HG02798 (cell line): Measurements from ENCODE around the gene LTA4H.

ENCODE experiments used
- ATAC-seq: cut with Tn5 transposase; IDR thresholded peaks from one replicate; pipeline ENCODE4 v1.9.1; 2021; ENCODE audit warnings: mild to moderate bottlenecking; ENCODE audit not compliant: unreplicated experiment, poor library complexity

Gene LTA4H

GRCh38 chr12:95966287-95966870 is 69.0 kb downstream of the LTA4H start:
- ATAC-seq, result no peak

GRCh38 chr12:95963096-95963495 is 72.3 kb downstream of the LTA4H start:
- ATAC-seq, result no peak

- no peak for ATAC-seq
Observed at GRCh38 chr12:95962222-95962621, 73.2 kb downstream of the LTA4H start.

- no peak for ATAC-seq
Observed at GRCh38 chr12:95960241-95960640, 75.1 kb downstream of the LTA4H start.

GRCh38 chr12:95959107-95959506 is 76.3 kb downstream of the LTA4H start:
- no peak for ATAC-seq

GRCh38 chr12:95956557-95957145 is 78.7 kb downstream of the LTA4H start:
- no peak for ATAC-seq

- ATAC-seq, result no peak
Observed at GRCh38 chr12:95955549-95956159, 79.7 kb downstream of the LTA4H start.

- no peak for ATAC-seq
Observed at GRCh38 chr12:95953000-95953399, 82.4 kb downstream of the LTA4H start.

GRCh38 chr12:95951515-95951914 is 83.9 kb downstream of the LTA4H start:
- no peak for ATAC-seq
